HCT116 (cell line): ENCODE measurements around the gene TMC1. TPM values are rescaled to one million over a fixed set of nuclear protein-coding genes. Genes with fewer than 3 reads are reported as not detected.

Experiments used
- ATAC-seq: fragments of 200-7000 bp; cut with Tn5 transposase; 2 replicates; pipeline ENCODE4 v1.9.1; 2020; ENCODE audit warnings: mild to moderate bottlenecking, moderate library complexity
- BruUV-seq: library from RNA; stranded (reverse); fragments of 400-500 nt; replicated peaks from 2 replicates; lab custom pipeline; 2021; lab: Mats Ljungman, UMichigan
- CTCF ChIA-PET: fragments of 300-600 bp; sonication (Branson Sonifier 250); formaldehyde crosslinking; loops from one replicate; lab custom pipeline; 2021; ENCODE audit warnings: antibody characterized with exemption; lab: Charles Lee
- POLR2A ChIA-PET: fragments of 300-600, 350-600 bp; sonication (Branson Sonifier 250); formaldehyde crosslinking; loops from one replicate; lab custom pipeline; 2021; ENCODE audit warnings: antibody characterized with exemption; lab: Charles Lee
- RAD21 ChIA-PET, 2 experiments: fragments of 300-600 bp; sonication (Branson Sonifier 250); formaldehyde crosslinking; loops; one replicate each; lab custom pipeline; 2023; ENCODE audit warnings: low total read pairs in 2 of 2; ENCODE audit not compliant: uncharacterized antibody in 2 of 2, unreplicated experiment in 2 of 2, low non-redundant PET in 1 of 2; lab: Charles Lee
- DNase-seq: peaks from one replicate; pipeline ENCODE4 v3.0.0-alpha.2; 2010; ENCODE audit warnings: low read depth, low spot score
- H2AFZ ChIP-seq: fragments of 200-600 bp; shearing (Covaris generic), sonication (generic); 2 replicates; pipeline ENCODE4 v1.6.1; 2017; ENCODE audit warnings: low read depth, mixed run types, mixed read lengths, antibody characterized with exemption, low read length; ENCODE audit not compliant: poor library complexity, severe bottlenecking
- H3K27ac ChIP-seq: 2 replicates; pipeline ENCODE4 v1.5.1; 2012; ENCODE audit warnings: low read depth, low read length
- H3K27me3 ChIP-seq: fragments of 200-600 bp; sonication (generic); 2 replicates; pipeline ENCODE4 v1.6.1; 2016; ENCODE audit warnings: mixed run types, low read length, mixed read lengths; ENCODE audit not compliant: insufficient read depth
- H3K36me3 ChIP-seq, 2 experiments: fragments of 200-500 bp in 1 of 2; fragments of 200-600 bp in 1 of 2; sonication (Bioruptor generic) in 1 of 2; sonication (generic) in 1 of 2; 2 replicates each; pipeline versions ENCODE4 v1.5.1 to v1.6.1; 2014 to 2016; ENCODE audit warnings: low read length in 2 of 2, inconsistent platforms in 1 of 2, mixed read lengths in 1 of 2, mixed run types in 1 of 2; ENCODE audit not compliant: insufficient read depth in 2 of 2, control insufficient read depth in 1 of 2
- H3K4me1 ChIP-seq, 2 experiments: fragments of 200-600 bp in 1 of 2; sonication (generic) in 1 of 2; 2 replicates each; pipeline versions ENCODE4 v1.5.1 to v1.6.1; 2012 to 2017; ENCODE audit warnings: low read length in 2 of 2, inconsistent platforms in 1 of 2, mild to moderate bottlenecking in 1 of 2, mixed read lengths in 1 of 2, mixed run types in 1 of 2, moderate library complexity in 1 of 2; ENCODE audit not compliant: insufficient read depth in 2 of 2, control insufficient read depth in 1 of 2
- H3K4me2 ChIP-seq: fragments of 200-600 bp; sonication (generic); 2 replicates; pipeline ENCODE4 v1.6.1; 2017; ENCODE audit warnings: mixed run types, low read length, mixed read lengths
- H3K4me3 ChIP-seq, 2 experiments: fragments of 200-600 bp in 1 of 2; sonication (generic) in 1 of 2; replicated peaks in 1 of 2; 2 replicates each; pipeline ENCODE4 v1.5.1; 2011 to 2016; ENCODE audit warnings: low read length in 2 of 2, control low read depth in 1 of 2, low read depth in 1 of 2, mild to moderate bottlenecking in 1 of 2, mixed read lengths in 1 of 2, mixed run types in 1 of 2
- H3K79me2 ChIP-seq: fragments of 200-600 bp; sonication (generic); 2 replicates; pipeline ENCODE4 v1.6.1; 2017; ENCODE audit warnings: mild to moderate bottlenecking, mixed run types, low read length, moderate library complexity, mixed read lengths; ENCODE audit not compliant: insufficient read depth
- H3K9ac ChIP-seq: fragments of 200-600 bp; sonication (generic); 2 replicates; pipeline ENCODE4 v1.6.1; 2016; ENCODE audit warnings: low read length, mixed read lengths
- H3K9me2 ChIP-seq: fragments of 200-600 bp; sonication (generic), shearing (Covaris generic); 2 replicates; pipeline ENCODE4 v1.6.1; 2017; ENCODE audit warnings: mixed run types, mild to moderate bottlenecking, moderate library complexity; ENCODE audit not compliant: insufficient read depth
- H3K9me3 ChIP-seq, 2 experiments: fragments of 200-500 bp in 1 of 2; fragments of 200-600 bp in 1 of 2; sonication (Bioruptor generic) in 1 of 2; sonication (generic) in 1 of 2; 2 replicates each; pipeline ENCODE4 v1.6.1; 2014 to 2017; ENCODE audit warnings: low read length in 2 of 2, mixed read lengths in 2 of 2, inconsistent platforms in 1 of 2, low read depth in 1 of 2, mild to moderate bottlenecking in 1 of 2, mixed run types in 1 of 2, moderate library complexity in 1 of 2; ENCODE audit not compliant: control insufficient read depth in 1 of 2, insufficient read depth in 1 of 2
- H4K20me1 ChIP-seq: fragments of 200-600 bp; sonication (generic), shearing (Covaris generic); 2 replicates; pipeline ENCODE4 v1.6.1; 2017; ENCODE audit warnings: mixed run types, mild to moderate bottlenecking, moderate library complexity; ENCODE audit not compliant: insufficient read depth
- ATF3 ChIP-seq: IDR thresholded peaks from 2 replicates; pipeline ENCODE4 v1.6.1; 2012
- CBX3 ChIP-seq: IDR thresholded peaks from 2 replicates; pipeline ENCODE4 v1.6.1; 2012; ENCODE audit warnings: low read depth
- CTCF ChIP-seq, 3 experiments: fragments of 200-600 bp in 1 of 3; sonication (generic) in 1 of 3; IDR thresholded peaks in 2 of 3; conservative IDR thresholded peaks in 1 of 3; 2 replicates each; pipeline ENCODE4 v1.5.1; 2012 to 2017; ENCODE audit warnings: low read depth in 2 of 3, low read length in 2 of 3, antibody characterized with exemption in 1 of 3, borderline replicate concordance in 1 of 3, control low read depth in 1 of 3, mild to moderate bottlenecking in 1 of 3, mixed read lengths in 1 of 3, mixed run types in 1 of 3, moderate library complexity in 1 of 3; ENCODE audit not compliant: insufficient read depth in 1 of 3
- EGR1 ChIP-seq: IDR thresholded peaks from 2 replicates; pipeline ENCODE4 v1.6.1; 2012; ENCODE audit warnings: low read depth
- ELF1 ChIP-seq: IDR thresholded peaks from 2 replicates; pipeline ENCODE4 v1.6.1; 2012; ENCODE audit warnings: low read depth, borderline replicate concordance
- EZH2 ChIP-seq: fragments of 200-600 bp; sonication (generic); IDR thresholded peaks from 2 replicates; pipeline ENCODE4 v1.6.1; 2017; ENCODE audit warnings: antibody characterized with exemption, mixed run types
- FOSL1 ChIP-seq: IDR thresholded peaks from 2 replicates; pipeline ENCODE4 v1.6.1; 2012; ENCODE audit warnings: low read depth
- JUND ChIP-seq: IDR thresholded peaks from 2 replicates; pipeline ENCODE4 v1.6.1; 2012
- MAX ChIP-seq: IDR thresholded peaks from 2 replicates; pipeline ENCODE4 v1.6.1; 2012
- POLR2A ChIP-seq: IDR thresholded peaks from 2 replicates; pipeline ENCODE4 v1.7.0; 2011; ENCODE audit warnings: borderline replicate concordance; ENCODE audit not compliant: insufficient read depth, insufficient read length; ENCODE audit errors: extremely low read depth
- POLR2AphosphoS5 ChIP-seq: IDR thresholded peaks from 2 replicates; pipeline ENCODE4 v1.6.1; 2011; ENCODE audit warnings: mild to moderate bottlenecking, low read depth, low read length, moderate library complexity
- RAD21 ChIP-seq: IDR thresholded peaks from 2 replicates; pipeline ENCODE4 v1.6.1; 2012; ENCODE audit warnings: low read depth, mild to moderate bottlenecking
- SIN3A ChIP-seq: IDR thresholded peaks from 2 replicates; pipeline ENCODE4 v1.6.1; 2012; ENCODE audit warnings: low read depth
- SP1 ChIP-seq: IDR thresholded peaks from 2 replicates; pipeline ENCODE4 v1.6.1; 2012; ENCODE audit warnings: low read depth
- SRF ChIP-seq: IDR thresholded peaks from 2 replicates; pipeline ENCODE4 v1.6.1; 2012; ENCODE audit warnings: low read depth
- TCF7L2 ChIP-seq: IDR thresholded peaks from 2 replicates; pipeline ENCODE4 v1.7.0; 2011; ENCODE audit warnings: borderline replicate concordance, inconsistent platforms; ENCODE audit not compliant: insufficient read depth, insufficient read length; ENCODE audit errors: extremely low read depth
- ZBTB33 ChIP-seq: IDR thresholded peaks from 2 replicates; pipeline ENCODE4 v1.6.1; 2011; ENCODE audit warnings: mild to moderate bottlenecking, low read length, moderate library complexity; ENCODE audit not compliant: insufficient replicate concordance; ENCODE audit errors: extremely low read depth
- ZFX ChIP-seq: fragments of 450-650 bp; IDR thresholded peaks from 2 replicates; pipeline ENCODE4 v1.6.1; 2017
- intact Hi-C: fragments of 100-400 bp; cut with micrococcal nuclease; formaldehyde crosslinking; loops from 2 replicates; pipeline ENCODE4 v1.10.0; 2022
- total RNA-seq: library from RNA; stranded (reverse); gene quantifications from one replicate; pipeline ENCODE4 v1.2.1, GENCODE V29; 2021; ENCODE audit not compliant: unreplicated experiment

TMC1 gene
- total RNA-seq, 1 experiment from 2014 or later, result 0.57 TPM

GRCh38 chr9:72800328-72800994, 279.1 kb downstream of the TMC1 start:
- Histone ChIP-seq H3K27ac (no peak overlapping the region), H3K36me3 (no peaks in the 10 kb centered on the region), H4K20me1 (no peaks in the 10 kb centered on the region), H3K4me3 (no peak overlapping the region), H3K79me2 (no peaks in the 10 kb centered on the region), H3K4me2 (no peak overlapping the region), H3K9me2 (no peaks in the 10 kb centered on the region; the same call in 1 of the 2 replicates), H3K4me1 (no peaks in the 10 kb centered on the region), H2AFZ (no peak overlapping the region), H3K9me3 (no peaks in the 10 kb centered on the region), H3K27me3 (no peaks in the 10 kb centered on the region), H3K9ac (no peak overlapping the region)
- ATAC-seq, result no peak
- DNase-seq, result no peak
- RAD21 ChIA-PET, result no interaction called here
- POLR2A ChIA-PET, result no interaction called here
- CTCF ChIA-PET, result no interaction called here
- intact Hi-C loops, result no loop called here
- no peak for TF ChIP-seq EGR1
- TF ChIP-seq SRF, result no peak
- TF ChIP-seq JUND, result no peak
- no TSS peak for BruUV-seq

GRCh38 chr9:72805238-72805637, 283.8 kb downstream of the TMC1 start:
- RAD21 ChIA-PET, result no interaction called here
- no TSS peak for BruUV-seq
- POLR2A ChIA-PET, result no interaction called here
- Histone ChIP-seq H3K79me2 (no peaks in the 10 kb centered on the region), H3K4me3 (no peak overlapping the region), H3K27ac (no peak overlapping the region), H3K4me2 (no peak overlapping the region), H3K9me2 (peaks cover 3% of the 10 kb centered on the region; the same call in 1 of the 2 replicates), H3K4me1 (no peaks in the 10 kb centered on the region), H3K36me3 (no peaks in the 10 kb centered on the region), H4K20me1 (no peaks in the 10 kb centered on the region), H3K9ac (no peak overlapping the region), H3K9me3 (no peaks in the 10 kb centered on the region), H2AFZ (no peak overlapping the region), H3K27me3 (no peaks in the 10 kb centered on the region)
- CTCF ChIA-PET, result no interaction called here
- intact Hi-C loops, result loop anchor here (5.0 kb wide), 1 partner anchor 773 kb away; no protein-coding TSS in a partner anchor
- no peak for ATAC-seq
- no peak for DNase-seq
- no peak for TF ChIP-seq EZH2
- TF ChIP-seq SIN3A, result no peak
- no peak for TF ChIP-seq SRF
- TF ChIP-seq POLR2AphosphoS5, result no peak
- no peak for TF ChIP-seq ZFX
- no peak for TF ChIP-seq FOSL1
- no peak for TF ChIP-seq TCF7L2
- no peak for TF ChIP-seq ATF3
- TF ChIP-seq MAX, result no peak
- TF ChIP-seq EGR1, result no peak
- no peak for TF ChIP-seq JUND
- no peak for TF ChIP-seq CBX3
- TF ChIP-seq ELF1, result no peak
- no peak for TF ChIP-seq POLR2A
- no peak for TF ChIP-seq ZBTB33
- no peak for TF ChIP-seq RAD21
- TF ChIP-seq CTCF (IDR thresholded peaks at IDR 0.05 in 2 of 3, conservative IDR thresholded peaks at IDR 0.05 in 1 of 3; ENCODE audit: borderline replicate concordance in 1 of 3, insufficient read depth in 1 of 3, low read depth in 2 of 3, low read length in 2 of 3), result no peak
- no peak for TF ChIP-seq SP1
